ENCODE measurements around the gene DNMT3B.

DNA sequence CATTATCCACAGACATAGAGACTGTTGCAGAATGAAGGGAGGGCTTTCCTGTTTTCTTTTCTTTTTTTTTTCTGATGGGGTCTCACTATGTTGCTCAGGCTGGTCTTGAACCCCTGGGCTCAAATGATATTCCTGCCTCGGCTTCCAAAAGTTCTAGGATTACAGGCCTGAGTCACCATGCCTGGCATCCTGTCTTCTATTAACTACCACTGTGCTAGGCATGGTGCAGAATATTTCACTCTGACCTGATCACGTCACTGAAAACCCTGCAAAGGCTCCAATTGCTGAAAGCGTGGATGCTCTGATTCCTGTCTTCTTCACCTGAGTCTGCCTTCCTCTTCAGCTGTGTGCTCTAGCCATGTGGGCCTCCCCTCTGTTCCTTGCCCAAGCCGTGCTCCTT lies 8.5 kb upstream of the DNMT3B start:
- TF ChIP-seq ZBTB21 (CRISPR knock-in tag; IDR thresholded peaks at IDR 0.05; ENCODE audit: borderline replicate concordance) (no peak), CTCF (IDR thresholded peaks at IDR 0.05) (no peak), CBFB (CRISPR knock-in tag; IDR thresholded peaks at IDR 0.05; ENCODE audit: low read depth) (no peak), E2F4 (CRISPR knock-in tag; IDR thresholded peaks at IDR 0.05; ENCODE audit: borderline replicate concordance, low read depth) (no peak), CREB1 (CRISPR knock-in tag; IDR thresholded peaks at IDR 0.05) (no peak), IRF2 (CRISPR knock-in tag; IDR thresholded peaks at IDR 0.05; ENCODE audit: borderline replicate concordance, low read depth) (no peak), FOXK1 (CRISPR knock-in tag; IDR thresholded peaks at IDR 0.05) (no peak), ZNF138 (CRISPR knock-in tag; conservative IDR thresholded peaks at IDR 0.05) (no peak), ZNF317 (CRISPR knock-in tag; IDR thresholded peaks at IDR 0.05; ENCODE audit: borderline replicate concordance, low read depth) (no peak), ATF2 (CRISPR knock-in tag; IDR thresholded peaks at IDR 0.05; ENCODE audit: borderline replicate concordance, low read depth) (no peak), MAX (CRISPR knock-in tag; IDR thresholded peaks at IDR 0.05) (no peak)
- TF ChIP-seq, protein P1, sequence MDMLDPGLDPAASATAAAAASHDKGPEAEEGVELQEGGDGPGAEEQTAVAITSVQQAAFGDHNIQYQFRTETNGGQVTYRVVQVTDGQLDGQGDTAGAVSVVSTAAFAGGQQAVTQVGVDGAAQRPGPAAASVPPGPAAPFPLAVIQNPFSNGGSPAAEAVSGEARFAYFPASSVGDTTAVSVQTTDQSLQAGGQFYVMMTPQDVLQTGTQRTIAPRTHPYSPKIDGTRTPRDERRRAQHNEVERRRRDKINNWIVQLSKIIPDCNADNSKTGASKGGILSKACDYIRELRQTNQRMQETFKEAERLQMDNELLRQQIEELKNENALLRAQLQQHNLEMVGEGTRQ (CRISPR knock-in tag; IDR thresholded peaks at IDR 0.05): no peak

Measured in WTC11 (cell line).